NCI-H2227 treated with DMSO at 0.1 percent for 48 hours (cell line): Measurements from ENCODE around the gene TMEM62.
"Not testable (repeated sequence)": the region's sequence is repeated elsewhere in the genome, so short reads cannot be mapped to it uniquely, and the experiment has no call there.

Source experiments
- DNase-seq: peaks from one replicate; lab custom pipeline; 2025; lab: John Stamatoyannopoulos, UW

Gene TMEM62

DNA sequence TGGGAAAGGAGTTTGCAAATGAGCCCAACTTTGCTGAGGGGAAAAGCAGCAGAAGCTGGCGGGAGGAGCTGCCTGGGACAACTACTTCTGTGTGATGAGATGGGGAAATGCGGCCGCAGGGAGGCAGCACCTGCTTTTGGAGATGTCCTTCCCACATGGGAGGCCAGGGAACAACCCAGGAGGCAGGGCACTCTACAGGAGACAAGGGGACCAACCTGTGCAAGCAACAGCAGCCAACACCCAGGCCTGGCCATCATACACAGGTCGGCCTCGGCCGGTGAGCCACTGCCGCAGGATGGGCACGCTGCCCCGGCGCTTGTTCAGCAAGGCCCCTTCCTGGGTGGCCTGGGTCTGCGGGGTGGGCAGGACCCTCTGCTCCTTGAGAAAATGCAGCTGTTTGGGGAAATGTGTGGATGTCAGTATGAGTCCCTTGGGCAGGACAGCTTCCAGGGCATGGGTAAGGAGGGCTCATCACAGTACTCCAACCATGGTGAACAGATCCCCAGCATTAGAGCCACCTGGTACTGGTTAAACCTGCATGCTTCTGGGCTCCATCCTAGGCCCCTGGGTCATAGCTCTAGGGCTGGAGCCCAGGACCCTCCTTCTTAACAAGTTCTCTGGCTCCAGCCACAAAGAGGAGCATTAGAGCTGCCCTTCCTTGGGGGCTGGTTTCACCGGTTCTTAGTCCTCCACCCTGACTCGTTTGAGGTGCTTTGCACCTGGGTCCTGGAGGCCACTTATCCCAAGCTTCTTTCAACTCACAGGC lies 75.9 kb downstream of the TMEM62 start:
- no peak for DNase-seq

DNA sequence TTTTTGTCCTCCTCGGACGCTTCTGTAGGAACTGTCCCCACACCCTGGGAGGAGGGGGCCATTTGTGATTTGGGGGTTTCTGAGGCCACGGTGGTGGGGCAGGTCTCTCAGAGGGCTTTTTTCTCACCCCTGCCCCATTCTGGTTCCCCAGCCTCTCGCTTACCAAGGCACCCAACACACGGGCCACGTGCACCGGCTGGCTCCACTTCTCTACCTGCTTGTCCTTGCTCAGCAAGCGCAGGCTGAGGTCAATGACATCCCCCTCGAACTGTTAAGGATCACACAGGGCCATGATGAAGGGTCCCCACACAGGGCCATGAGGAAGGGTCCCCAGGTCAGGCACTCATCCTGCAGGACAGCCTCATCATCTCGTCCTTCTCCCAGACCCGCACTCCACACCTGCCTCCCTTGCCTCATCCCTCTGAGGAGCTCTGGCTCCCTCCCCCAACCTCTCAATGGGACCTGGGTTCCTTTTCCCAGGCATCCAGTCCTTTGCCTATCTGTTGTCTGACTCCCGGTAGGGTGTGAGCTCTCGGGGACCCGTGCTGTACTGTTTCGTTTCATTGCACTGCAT lies 76.9 kb downstream of the TMEM62 start:
- DNase-seq: no peak

DNA sequence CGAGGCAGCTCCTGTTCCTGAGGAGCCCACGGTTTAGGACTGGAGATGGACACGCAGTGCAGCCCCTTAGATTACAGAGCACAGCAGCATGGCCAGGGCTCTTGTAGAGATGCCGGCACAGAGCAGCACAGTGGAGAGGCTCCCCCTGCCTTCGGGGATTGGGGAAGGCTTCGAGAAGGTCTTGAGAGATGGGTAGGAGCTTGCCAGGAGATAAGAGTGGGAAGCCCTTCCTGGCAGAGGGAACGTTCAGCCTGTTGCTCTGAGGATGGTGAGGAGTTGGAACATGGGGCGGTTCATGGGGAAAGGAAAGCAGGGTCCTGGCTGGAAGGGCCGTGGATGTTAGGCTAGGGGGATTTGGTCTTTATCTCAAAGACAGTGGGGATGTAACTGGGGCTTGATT lies 77.4 kb downstream of the TMEM62 start:
- DNase-seq: no peak

DNA sequence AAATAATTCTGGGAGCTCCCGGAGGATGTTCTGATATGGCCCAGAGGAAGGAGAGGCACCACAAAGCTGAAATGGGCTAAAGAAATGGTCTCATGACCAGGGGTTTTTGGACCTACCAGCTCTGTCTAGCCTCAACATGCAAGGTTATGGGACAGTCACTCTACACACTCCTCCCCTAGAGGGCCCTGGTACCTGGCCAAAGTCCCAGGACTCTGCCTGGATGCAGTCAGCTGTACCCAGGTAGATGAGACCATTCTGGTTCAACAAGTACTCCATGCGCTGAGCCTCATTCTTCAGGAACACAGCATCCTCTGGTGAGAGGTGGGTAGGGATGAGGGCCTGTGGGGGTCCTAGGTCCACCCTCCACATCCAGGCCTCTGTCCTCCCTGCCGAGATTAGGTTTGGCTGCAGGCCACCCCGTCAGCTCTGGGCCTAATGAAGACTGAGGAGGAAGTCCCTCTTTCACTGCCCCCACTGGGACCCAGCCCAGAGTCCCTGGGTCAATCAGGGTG lies 77.9 kb downstream of the TMEM62 start:
- DNase-seq: no peak

DNA sequence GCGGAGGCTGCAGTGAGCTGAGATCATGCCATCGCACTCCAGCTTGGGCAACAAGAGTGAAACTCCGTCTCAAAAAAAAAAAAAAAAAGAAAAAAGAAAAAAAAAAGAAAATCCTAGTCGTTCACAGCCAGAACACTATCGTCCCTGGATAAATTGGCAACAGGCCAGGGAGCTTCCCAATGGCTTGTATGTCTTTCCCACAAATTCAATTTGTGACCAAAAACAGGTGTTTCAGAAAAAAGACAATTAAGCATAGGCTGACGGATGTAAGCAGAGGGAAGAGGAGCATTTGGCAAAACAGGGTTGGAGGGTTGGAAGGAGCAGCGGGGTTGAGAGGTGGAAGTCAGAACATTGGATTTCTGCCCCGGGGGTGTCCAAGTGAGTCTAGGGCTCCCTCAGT lies 78.9 kb downstream of the TMEM62 start:
- DNase-seq: no peak

DNA sequence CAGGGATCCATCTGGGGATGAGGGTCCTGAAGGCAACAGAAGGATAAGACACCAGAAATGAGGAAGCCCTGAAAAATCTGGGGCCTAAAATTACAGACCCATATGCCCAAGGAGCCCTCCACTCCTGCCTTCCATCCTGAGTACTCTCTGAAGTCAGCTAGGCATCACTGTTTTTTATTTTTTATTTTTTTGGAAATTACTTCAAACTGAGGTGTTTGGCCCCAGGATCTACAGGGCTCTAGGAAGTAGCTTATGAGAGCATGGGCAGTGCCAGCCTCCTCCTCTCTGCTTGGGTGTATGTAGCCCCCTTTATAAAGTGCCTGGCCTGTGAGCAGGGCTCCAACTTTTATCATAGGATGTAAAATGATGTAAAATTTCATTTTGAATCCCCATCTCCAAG lies 79.6 kb downstream of the TMEM62 start:
- no peak for DNase-seq

DNA sequence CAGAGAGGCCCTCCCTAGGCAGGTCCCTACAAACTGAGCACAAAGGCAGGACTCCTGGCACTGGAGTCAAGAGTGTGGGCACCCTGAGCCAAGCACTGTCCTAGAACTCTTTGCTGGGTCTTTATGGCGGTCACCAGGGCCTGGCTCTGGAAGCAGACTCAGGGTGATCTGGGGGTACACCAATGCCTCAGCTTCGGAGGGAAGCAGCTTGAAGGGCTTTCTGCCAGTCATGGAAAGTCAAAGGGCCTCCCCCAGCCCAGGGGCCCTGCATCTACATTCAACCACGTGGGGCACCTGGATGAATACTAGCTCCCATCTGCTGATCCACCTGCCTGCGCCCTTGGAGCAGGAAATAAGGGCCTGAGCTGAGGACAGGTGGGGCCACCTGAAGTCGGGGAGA lies 80.1 kb downstream of the TMEM62 start:
- no peak for DNase-seq

DNA sequence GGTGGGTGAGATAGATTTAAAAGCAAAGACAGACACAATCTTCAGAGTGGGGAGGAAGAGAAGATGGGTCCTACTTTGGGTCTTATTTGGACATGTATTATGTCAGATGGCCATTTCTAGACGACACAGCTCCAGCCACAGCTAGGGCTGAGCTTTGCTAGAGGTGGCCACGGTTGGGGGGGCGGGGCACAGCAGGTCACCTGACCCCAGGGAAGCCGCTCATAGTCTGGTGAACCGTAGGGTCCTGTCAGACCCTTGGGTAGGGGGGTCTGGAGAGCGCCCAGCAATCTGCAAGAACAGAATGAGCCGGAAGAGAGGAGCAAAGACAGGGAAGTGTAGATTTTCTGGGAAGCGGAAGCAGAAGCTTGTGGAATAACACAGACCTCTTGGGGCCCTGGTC lies 80.8 kb downstream of the TMEM62 start:
- DNase-seq: no peak

DNA sequence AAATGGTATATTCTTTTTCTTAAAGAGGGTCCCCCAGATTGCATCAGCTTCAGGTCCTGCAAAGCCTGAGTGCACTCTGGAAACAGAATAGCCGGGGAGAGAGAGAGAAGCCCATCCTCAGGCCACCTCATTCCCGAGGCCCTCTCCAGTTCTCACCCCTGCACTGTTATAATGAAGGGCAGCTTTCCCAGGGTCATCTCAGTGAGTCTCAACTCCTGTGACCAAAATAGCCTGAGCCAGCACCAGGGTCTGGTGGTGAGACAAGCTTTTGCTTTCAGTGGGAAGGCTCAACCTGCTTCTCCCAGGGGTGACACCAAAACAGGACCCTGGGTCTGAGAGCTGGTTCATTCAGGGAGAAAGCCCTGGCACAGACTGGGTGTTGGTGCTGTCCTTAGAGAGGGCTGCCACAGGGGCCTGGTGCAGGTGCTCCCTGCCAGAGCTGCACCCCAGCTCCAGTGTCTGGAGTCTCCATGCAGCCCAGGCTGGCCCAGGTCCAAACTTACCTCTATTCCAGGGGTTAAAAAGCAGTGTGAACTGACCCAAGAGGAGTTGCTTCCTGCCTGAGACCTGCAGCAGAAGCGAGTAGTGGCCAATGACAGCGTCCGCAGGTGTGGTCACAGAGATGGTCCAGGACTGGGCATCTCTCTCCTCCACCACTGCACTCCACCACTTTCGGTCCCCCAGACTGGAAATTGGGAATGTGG lies 81.4 kb downstream of the TMEM62 start:
- no peak for DNase-seq

DNA sequence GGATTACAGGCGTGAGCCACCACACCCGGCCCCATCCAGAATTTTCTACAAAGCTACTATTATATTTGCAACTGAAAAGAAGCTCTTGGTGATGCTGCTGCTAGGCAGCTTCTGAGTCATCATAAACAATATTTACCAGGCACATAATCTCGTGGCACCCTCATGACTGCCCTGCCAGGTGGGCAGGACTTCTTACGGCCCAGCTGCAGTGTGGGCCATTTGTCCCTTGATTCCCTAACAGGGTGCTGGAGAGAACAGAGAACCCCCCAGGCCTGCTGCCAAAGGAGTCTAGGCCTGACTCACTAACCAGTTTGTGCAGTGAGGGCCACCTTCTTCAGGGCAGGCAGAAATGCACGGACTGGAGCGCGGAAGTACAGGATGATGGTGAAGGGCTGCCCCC lies 82.6 kb downstream of the TMEM62 start:
- no peak for DNase-seq

DNA sequence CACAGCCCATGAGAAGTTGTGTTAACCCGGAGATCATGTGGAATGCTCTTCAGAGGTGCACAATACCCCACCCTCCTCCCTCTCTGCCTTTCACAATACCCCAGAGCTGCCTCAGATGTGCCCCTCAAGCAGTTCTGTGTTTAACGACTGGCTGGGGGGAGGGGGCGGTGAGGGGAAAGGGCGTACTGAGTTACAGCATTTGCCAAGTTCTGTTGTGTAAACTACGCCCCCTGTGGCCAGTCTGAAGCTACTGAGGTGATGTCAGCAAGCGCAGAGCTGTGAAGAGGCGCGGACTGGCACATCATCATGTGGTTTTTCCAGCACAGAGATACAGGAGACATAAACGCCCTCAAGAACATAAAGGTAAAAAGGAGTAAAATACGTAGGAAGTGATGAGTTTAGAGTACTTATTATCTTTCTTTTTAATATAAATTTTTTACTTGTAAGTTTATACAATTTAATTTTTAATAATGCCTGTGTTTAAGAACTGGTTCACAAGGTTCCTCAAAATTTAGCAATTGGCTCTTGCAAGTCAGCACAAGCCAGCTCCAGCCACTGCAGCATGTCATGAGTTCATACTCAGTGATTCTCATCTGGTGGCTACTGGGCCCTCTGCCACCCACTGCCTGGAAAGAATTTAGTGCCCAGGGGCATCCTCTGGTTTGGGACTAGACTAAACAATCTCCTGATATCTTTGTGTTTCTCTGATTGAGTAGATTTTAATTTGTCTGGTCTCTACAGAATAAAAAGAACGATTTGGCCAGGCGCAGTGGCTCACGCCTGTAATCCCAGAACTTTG lies 85.7 kb downstream of the TMEM62 start:
- no peak for DNase-seq

DNA sequence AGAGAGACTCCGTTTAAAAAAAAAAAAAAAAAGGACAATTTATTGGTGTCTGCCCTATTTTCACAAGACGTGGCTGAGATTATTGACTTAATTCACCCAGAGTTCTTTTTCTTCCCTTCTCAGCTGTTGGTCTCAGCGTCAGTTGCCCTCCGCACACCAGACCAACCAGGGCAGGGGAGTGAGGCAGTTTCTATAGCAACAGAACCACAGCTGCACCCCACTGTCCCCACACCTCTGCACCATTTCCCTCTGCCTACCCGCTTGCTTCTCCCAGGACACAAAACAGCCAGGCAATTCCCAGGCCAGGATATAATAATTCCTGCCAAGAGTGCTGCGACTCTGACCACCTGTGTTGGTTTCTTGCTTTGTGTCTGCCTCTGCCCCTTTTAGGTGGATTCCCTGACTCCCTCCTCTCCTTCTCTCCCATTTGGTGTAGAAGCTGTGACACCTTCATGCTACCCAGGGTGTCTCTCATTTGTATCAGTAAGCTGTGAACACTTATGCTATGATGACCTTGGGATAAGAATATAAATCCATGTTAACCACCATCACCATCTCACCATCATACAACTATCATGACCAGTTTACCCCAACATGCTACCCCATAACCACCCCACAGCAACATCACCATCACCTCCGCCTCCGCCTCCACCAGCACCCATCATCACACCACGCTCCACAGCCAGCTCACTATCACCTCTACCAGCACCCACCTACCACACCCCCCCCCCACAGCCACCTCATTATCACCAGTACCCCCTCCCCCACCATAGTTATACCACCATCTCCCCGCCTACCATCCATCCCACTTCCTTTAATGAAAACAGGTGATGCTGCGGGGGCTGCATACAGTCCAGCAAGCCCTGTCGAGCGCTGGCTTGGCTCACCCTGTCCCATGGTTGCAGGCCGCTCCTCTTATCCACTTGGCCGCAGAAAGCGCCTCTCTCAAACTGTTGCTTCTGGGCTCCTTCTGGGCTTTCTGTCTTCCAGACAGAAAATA lies 86.8 kb downstream of the TMEM62 start:
- DNase-seq: no peak

DNA sequence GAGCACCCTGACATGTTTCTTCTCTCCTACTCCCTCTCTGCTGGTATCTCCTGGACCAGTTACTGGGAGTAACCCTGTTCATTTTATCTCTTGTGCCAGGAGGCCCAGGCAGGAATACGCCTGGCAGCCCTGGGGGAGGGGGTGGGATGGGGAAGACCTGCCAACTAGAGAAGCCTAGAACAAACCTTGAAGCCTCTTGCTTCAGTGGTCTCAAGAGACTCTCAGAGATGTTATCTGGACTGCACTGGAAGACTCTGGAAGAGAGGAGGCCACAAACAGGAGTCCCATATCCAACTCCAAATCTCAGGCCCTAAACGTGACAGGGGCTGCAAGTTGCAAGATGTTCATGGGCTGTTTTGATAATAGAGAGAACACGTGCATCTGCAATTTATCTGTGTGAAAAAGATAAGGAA lies 87.6 kb downstream of the TMEM62 start, which contains the start of gene EPB42:
EPB42 (minus strand) TSS at position 28 of the 413 bp plus-strand sequence. CDS start 193 bp downstream, outside the sequence.
- DNase-seq: no peak

DNA sequence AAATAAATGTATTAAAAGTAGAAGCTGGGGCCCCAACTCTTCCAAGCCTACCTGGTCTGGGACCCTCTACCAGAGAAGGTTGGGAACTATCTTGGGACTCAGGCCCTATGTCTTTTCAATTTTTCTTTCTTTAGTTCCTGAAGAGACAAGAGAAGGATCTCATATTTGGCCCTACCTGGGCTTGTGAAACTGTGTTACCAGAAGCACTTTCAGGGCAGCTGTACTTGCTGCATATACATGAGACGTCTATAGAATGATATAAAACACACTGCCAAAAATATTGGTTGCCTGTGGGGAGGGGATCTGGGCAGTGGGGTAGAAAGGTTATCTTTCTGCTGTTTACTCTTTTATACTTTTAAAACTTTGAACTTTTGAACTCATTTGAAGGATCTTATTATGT lies 88.0 kb downstream of the TMEM62 start:
- DNase-seq: no peak

DNA sequence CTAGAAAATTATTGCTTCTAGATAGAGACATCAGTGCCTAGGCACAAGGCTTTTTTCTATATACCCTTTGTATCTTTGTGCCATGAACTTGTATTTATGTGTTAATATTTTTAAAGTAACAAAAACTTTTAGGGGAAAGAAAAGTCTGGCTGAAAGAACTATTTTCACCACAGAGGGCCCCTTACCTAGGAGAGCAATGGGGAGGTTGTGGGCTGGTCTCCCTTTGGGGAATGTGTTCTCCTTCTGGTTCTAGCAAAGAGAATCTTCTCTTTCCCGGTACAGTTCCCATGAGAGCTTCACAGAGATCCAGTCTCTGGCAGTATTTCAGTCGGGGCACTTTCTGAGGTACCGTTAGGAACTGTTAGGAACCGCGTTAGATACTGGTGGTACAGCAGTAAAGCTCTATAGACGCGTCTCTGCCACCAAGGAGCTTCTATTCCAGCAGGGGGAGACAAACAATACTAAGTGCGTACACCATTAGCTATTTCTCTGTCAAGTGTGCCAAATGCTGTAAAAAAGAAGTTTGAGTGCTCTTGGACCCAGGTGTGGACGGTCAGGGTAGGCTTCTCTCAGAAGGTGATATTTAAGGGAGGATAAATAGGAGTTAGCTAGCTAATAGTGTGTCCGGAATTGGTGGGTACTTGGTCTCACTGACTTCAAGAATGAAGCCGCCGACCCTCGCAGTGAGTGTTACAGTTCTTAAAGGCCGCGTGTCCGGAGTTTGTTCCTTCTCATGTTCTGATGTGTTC lies 92.0 kb downstream of the TMEM62 start:
- peak; percentile 4 for DNase-seq

DNA sequence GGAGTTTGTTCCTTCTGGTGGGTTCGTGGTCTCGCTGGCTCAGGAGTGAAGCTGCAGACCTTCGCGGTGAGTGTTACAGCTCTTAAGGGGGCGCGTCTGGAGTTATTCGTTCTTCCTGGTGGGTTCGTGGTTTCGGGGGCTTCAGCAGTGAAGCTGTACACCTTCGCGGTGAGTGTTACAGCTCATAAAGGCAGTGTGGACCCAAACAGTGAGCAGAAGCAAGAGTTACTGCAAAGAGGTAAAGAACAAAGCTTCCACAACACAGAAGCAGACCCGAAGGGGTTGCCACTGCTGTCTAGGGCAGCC lies 92.5 kb downstream of the TMEM62 start:
- not testable (repeated sequence) for DNase-seq

DNA sequence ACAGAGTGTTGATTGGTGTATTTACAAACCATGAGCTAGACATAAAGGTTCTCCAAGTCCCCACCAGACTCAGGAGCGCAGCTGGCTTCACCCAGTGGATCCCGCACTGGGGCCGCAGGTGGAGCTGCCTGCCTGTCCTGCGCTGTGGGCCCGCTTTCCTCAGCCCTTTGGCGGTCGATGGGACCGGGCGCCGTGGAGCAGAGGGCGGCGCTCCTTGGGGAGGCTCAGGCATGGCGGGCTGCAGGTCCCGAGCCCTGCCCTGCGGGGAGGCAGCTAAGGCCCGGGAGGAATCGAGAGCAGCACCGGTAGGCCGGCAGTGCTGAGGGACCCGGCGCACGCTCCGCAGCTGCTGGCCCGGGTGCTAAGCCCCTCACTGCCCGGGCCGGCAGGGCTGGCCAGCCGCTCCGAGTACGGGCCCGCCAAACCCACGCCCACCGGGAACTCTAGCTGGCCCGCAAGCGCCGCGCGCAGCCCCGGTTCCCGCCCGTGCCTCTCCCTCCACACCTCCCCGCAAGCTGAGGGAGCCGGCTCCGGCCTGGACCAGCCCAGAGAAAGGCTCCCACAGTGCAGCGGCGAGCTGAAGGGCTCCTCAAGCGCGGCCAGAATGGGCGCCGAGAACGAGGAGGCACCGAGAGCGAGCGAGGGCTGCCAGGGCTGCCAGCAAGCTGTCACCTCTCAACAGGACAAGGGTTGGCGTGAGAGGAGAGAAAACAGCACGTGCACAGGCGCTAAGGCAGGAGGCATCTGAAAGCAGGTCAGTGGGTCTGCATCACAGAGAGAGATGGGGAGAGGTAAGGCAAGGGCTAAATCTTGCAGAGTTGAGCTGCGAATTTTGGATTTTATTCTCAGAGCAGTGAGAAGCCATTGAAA lies 93.3 kb downstream of the TMEM62 start:
- DNase-seq: no peak

DNA sequence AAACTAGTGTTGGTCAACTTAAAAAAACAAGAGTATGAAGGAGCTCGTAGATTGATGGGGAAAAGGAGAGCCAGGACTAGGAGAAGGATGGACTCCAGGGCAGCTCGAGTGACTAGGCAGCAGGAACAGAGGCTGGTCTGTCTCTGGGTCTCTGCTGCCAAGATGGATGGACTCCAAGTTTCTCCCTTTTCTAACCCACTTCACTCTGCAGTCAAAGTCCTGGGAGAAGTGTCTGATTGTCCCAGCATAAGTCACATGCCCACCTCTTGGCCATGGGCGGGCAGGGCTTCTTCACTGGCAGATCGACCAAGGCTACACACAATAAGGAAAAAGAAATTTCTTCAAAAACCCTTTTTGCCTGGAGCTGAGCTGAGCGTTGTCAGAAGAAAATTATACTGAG lies 96.6 kb downstream of the TMEM62 start:
- no peak for DNase-seq

DNA sequence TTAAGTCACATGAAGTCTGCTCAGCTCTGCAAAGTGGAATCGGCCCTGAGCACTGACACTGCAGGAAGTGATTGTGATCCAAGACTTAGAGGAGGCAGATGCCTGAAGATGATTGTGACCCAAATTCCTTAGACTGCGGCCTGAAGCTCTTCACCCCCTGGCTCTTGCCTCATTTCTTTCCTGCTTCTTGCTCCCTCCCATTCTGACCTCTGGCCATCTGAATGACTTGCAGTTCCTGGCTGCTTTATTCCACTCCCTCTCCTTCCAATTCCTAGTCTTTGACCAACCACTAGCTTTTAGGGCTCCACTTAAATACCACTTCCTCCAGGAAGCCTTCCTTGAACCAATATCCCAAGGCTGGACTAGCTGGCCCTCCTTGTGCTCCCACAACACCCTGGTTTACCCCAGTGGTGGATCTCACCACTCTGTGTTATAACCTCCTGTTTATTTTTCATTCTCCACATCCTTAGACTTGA lies 97.3 kb downstream of the TMEM62 start:
- no peak for DNase-seq
